ENCODE measurements around the gene ZBTB3. TPM values are rescaled to one million over a fixed set of nuclear protein-coding genes. Genes with fewer than 3 reads are reported as not detected.

ZBTB3 gene
- total RNA-seq, 1 experiment from 2014 or later = 3.3 TPM

GRCh38 chr11:62777389-62777788 is 23.4 kb upstream of the ZBTB3 start:
- ChIA-PET CTCF (no interaction called here), POLR2A (ENCODE audit: unreplicated experiment) (no interaction called here)
- H3K79me2 ChIP-seq (ENCODE audit: low read length) = peaks cover 12% of the 10 kb centered on the region; the same call in 1 of the 2 replicates
- no peak overlapping the region for H3K9ac ChIP-seq (ENCODE audit: low read length)
- no peak overlapping the region for H3K4me3 ChIP-seq (ENCODE audit: low read length)
- no peaks in the 10 kb centered on the region for H3F3A ChIP-seq (ENCODE audit: low read length, unreplicated experiment)
- DNase-seq (no peak), ATAC-seq (no peak)
- H2AFZ ChIP-seq (ENCODE audit: low read length) = no peak overlapping the region
- H3K27me3 ChIP-seq (ENCODE audit: low read length) = no peaks in the 10 kb centered on the region
- BruUV-seq (replicated peaks) = no TSS peak
- no peak overlapping the region for H3K4me2 ChIP-seq (ENCODE audit: low read length)
- H3K4me1 ChIP-seq (ENCODE audit: insufficient read depth, low read length) = no peaks in the 10 kb centered on the region
- intact Hi-C loops (cut with micrococcal nuclease) = no loop called here
- H3K9me3 ChIP-seq (ENCODE audit: low read length) = no peaks in the 10 kb centered on the region
- H3K9me2 ChIP-seq (replicated peaks; ENCODE audit: low read length) = no peaks in the 10 kb centered on the region
- peaks cover 14% of the 10 kb centered on the region for H3K36me3 ChIP-seq (ENCODE audit: low read depth, low read length)
- no peak overlapping the region for H3K27ac ChIP-seq (ENCODE audit: low read length)
- no peaks in the 10 kb centered on the region for H4K20me1 ChIP-seq (ENCODE audit: low read length)
- no peak for TF ChIP-seq EZH2 (IDR thresholded peaks at IDR 0.05; ENCODE audit: low read length, unreplicated experiment)
- no peak for TF ChIP-seq EZH2phosphoT487 (IDR thresholded peaks at IDR 0.05; ENCODE audit: borderline replicate concordance, low read length)
- TF ChIP-seq CTCF (conservative IDR thresholded peaks at IDR 0.05; ENCODE audit: low read depth, low read length) = no peak

GRCh38 chr11:62775646-62776045 is 21.7 kb upstream of the ZBTB3 start:
- ATAC-seq (no peak), DNase-seq (no peak)
- no peaks in the 10 kb centered on the region for H3K9me2 ChIP-seq (replicated peaks; ENCODE audit: low read length)
- POLR2A ChIA-PET (ENCODE audit: unreplicated experiment) = interaction anchor here (0.5 kb wide), 1 partner anchor 686 kb away, joined by 3 read pairs; no protein-coding TSS in a partner anchor
- no peak overlapping the region for H2AFZ ChIP-seq (ENCODE audit: low read length)
- H3K4me1 ChIP-seq (ENCODE audit: insufficient read depth, low read length) = peaks cover 9% of the 10 kb centered on the region
- CTCF ChIA-PET = no interaction called here
- H3K9me3 ChIP-seq (ENCODE audit: low read length) = no peaks in the 10 kb centered on the region
- H3K4me3 ChIP-seq (ENCODE audit: low read length) = no peak overlapping the region
- peaks cover 14% of the 10 kb centered on the region for H3K36me3 ChIP-seq (ENCODE audit: low read depth, low read length)
- no peak overlapping the region for H3K9ac ChIP-seq (ENCODE audit: low read length)
- H3K4me2 ChIP-seq (ENCODE audit: low read length) = no peak overlapping the region
- no peaks in the 10 kb centered on the region for H4K20me1 ChIP-seq (ENCODE audit: low read length)
- TF ChIP-seq EZH2phosphoT487 (IDR thresholded peaks at IDR 0.05; ENCODE audit: borderline replicate concordance, low read length) (no peak), CTCF (conservative IDR thresholded peaks at IDR 0.05; ENCODE audit: low read depth, low read length) (no peak), EZH2 (IDR thresholded peaks at IDR 0.05; ENCODE audit: low read length, unreplicated experiment) (no peak)
- BruUV-seq (replicated peaks) = no TSS peak
- H3K27me3 ChIP-seq (ENCODE audit: low read length) = no peaks in the 10 kb centered on the region
- peaks cover under 1% of the 10 kb centered on the region for H3F3A ChIP-seq (ENCODE audit: low read length, unreplicated experiment)
- intact Hi-C loops (cut with micrococcal nuclease) = no loop called here
- H3K27ac ChIP-seq (ENCODE audit: low read length) = no peak overlapping the region
- H3K79me2 ChIP-seq (ENCODE audit: low read length) = peaks cover 20% of the 10 kb centered on the region

- Histone ChIP-seq H3K4me1 (ENCODE audit: insufficient read depth, low read length) (peaks cover 13% of the 10 kb centered on the region), H3K4me2 (ENCODE audit: low read length) (no peak overlapping the region), H3K27ac (ENCODE audit: low read length) (no peak overlapping the region), H2AFZ (ENCODE audit: low read length) (no peak overlapping the region), H3F3A (ENCODE audit: low read length, unreplicated experiment) (peaks cover 3% of the 10 kb centered on the region), H3K4me3 (ENCODE audit: low read length) (no peak overlapping the region), H3K79me2 (ENCODE audit: low read length) (peaks cover 20% of the 10 kb centered on the region), H3K9me2 (replicated peaks; ENCODE audit: low read length) (no peaks in the 10 kb centered on the region), H3K27me3 (ENCODE audit: low read length) (no peaks in the 10 kb centered on the region), H3K9me3 (ENCODE audit: low read length) (no peaks in the 10 kb centered on the region), H4K20me1 (ENCODE audit: low read length) (no peaks in the 10 kb centered on the region), H3K36me3 (ENCODE audit: low read depth, low read length) (peaks cover 14% of the 10 kb centered on the region), H3K9ac (ENCODE audit: low read length) (no peak overlapping the region)
- ChIA-PET POLR2A (ENCODE audit: unreplicated experiment) (no interaction called here), CTCF (interaction anchor here (0.9 kb wide), 1 partner anchor 12 kb away, joined by 3 read pairs; no protein-coding TSS in a partner anchor)
- DNase-seq (no peak), ATAC-seq (no peak)
- BruUV-seq (replicated peaks) = no TSS peak
- TF ChIP-seq EZH2 (IDR thresholded peaks at IDR 0.05; ENCODE audit: low read length, unreplicated experiment) = no peak
- intact Hi-C loops (cut with micrococcal nuclease) = no loop called here
These were observed 20.4 kb upstream of the ZBTB3 start for GRCh38 chr11:62774407-62774806.
